HG03460 (cell line): ENCODE results near the gene CCDC68.
"Not testable (repeated sequence)": the region's sequence is repeated elsewhere in the genome, so short reads cannot be mapped to it uniquely, and the experiment has no call there.

ENCODE experiments used
- ATAC-seq: cut with Tn5 transposase; IDR thresholded peaks from one replicate; pipeline ENCODE4 v1.9.1; 2021; ENCODE audit not compliant: unreplicated experiment

The CCDC68 gene

DNA sequence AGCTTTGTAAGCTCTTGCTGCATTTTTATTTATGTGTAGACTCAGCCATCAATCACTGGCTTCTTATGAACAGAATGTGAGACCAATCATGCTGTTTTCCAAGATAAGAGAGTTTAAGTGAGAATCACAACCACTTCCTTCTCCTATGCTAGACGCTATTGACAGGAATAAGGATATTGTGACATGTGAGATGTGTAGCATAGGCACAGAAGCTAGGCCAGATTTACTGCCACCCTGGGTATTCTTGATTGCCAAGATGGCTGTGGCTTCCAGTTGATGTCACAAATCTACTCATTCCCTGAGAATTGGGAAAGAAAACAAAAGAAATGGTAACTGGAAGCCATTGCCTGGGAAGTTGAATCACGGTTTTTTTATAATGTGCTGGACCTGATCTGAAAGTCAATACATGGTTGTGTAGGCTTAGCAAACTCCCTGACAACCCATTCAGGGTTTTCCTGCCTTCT lies 81.1 kb downstream of the CCDC68 start:
- ATAC-seq, result no peak

DNA sequence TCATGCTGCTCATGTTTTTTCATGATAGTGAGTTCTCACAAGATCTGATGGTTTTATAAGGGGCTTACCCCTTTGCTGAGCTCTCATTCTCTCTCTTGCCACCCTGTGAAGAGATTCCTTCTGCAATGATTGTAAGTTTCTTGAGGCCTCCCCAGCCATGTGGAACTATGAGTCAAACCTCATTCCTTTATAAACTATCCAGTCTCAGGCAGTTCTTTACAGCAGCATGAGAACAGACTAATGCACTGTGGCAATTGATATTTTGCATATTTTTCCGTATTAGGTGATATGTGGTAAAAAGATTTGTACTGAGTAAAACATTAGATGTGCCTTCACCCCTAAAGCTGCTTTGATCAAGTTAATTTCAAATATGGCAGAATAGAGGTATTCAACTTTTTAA lies 82.2 kb downstream of the CCDC68 start:
- ATAC-seq, result no peak

GRCh38 chr18:54875063-54875462 lies 84.2 kb downstream of the CCDC68 start:
- no peak for ATAC-seq

GRCh38 chr18:54873884-54874255 lies 85.4 kb downstream of the CCDC68 start:
- ATAC-seq, result no peak

- ATAC-seq, result no peak
These were observed 86.6 kb downstream of the CCDC68 start for GRCh38 chr18:54872681-54873080.

- no peak for ATAC-seq
These were observed 88.0 kb downstream of the CCDC68 start for GRCh38 chr18:54871231-54871630.

DNA sequence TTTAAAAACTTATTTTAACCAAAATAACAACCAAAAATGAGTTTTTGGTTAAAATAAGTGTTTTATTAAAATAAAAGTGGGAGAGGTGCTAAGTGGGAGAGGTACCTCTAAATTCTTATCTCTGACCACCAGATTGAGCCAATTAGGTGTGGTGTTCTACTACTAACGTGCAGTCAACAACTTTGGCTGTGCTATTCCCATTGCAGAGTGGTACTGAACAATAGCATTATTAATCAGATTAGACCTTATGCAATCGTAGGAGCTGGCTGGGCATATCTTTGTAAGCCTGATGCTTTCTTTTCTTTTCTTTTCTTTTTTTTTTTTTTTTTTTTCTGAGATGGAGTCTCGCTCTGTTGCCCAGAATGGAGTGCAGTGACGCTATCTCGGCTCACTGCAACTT lies 92.1 kb downstream of the CCDC68 start:
- no peak for ATAC-seq

GRCh38 chr18:54860941-54861340 lies 98.3 kb downstream of the CCDC68 start:
- ATAC-seq, result no peak

DNA sequence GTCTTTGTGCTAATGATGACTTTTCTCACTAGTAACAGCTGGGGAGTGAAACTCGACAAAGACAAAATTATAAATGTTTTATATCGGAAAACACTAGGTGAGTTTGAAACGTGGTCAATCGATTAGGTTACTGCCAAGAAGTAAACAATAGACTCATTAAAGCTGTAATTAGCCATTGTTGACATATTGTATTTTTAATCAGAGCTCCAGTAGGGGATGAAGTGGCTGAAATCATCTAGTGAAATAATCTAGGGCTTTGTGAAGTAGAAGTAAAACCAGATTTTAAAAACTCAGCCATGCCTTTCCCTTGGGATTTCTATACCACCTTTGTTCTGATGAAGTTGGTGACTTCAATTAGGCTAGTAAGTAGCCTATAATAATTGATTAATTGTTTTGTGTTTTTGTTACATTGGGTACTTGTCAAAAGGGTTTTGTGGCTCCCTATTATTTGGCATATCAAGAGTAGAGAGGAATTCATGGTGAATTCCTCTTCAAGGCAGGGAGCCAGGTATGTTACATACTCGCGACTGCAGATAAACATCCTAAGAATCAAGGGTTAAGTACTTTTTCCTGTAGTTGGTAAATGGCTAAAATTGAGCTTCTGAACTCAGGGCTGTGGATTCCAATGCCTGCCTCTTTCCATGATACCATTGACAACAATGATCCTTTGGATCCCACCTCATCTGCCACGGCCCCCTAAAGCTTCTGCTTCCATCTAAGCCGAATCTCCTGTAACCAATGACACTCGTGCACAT lies 99.4 kb downstream of the CCDC68 start:
- no peak for ATAC-seq

DNA sequence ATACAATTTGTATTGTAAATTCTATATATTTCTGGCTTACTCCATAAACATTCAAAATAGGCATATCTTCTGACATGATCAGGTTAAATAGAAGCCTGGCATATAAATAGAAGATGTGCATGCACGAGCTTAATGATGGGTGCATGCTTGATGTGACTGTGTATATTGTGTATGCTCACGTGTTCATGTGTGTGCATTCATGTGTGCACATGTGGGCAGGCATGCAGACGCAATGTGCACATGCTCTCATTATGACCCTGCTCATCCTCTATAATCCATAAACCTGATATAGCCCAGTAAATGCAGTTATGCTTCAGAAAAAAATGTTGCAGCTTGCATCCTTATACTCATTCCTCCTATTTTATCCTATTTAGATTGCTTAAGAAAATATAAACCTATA lies 101.8 kb downstream of the CCDC68 start:
- ATAC-seq, result no peak

- ATAC-seq, result no peak
These were observed 103.1 kb downstream of the CCDC68 start for GRCh38 chr18:54856105-54856646.

DNA sequence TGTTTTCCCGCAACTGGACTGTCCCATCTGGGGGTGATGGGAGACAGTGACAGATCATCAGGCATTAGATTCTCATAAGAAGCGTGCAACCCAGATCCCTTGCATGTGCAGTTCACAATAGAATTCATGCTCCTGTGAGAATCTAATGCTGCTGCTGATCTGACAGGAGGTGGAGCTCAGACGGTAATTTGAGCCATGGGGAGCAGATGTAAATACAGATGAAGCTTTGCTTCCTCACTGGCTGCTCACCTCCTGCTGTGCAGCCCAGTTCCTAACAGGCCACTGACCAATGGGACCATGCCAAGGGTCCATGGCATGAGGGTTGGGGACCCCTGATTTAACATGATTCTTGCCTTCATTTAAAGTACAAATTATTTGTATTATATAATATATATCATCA lies 104.2 kb downstream of the CCDC68 start:
- ATAC-seq, result not testable (repeated sequence)

GRCh38 chr18:54852780-54853675 lies 106.2 kb downstream of the CCDC68 start:
- no peak for ATAC-seq
